ENCODE data around the gene CCL18.

DNA sequence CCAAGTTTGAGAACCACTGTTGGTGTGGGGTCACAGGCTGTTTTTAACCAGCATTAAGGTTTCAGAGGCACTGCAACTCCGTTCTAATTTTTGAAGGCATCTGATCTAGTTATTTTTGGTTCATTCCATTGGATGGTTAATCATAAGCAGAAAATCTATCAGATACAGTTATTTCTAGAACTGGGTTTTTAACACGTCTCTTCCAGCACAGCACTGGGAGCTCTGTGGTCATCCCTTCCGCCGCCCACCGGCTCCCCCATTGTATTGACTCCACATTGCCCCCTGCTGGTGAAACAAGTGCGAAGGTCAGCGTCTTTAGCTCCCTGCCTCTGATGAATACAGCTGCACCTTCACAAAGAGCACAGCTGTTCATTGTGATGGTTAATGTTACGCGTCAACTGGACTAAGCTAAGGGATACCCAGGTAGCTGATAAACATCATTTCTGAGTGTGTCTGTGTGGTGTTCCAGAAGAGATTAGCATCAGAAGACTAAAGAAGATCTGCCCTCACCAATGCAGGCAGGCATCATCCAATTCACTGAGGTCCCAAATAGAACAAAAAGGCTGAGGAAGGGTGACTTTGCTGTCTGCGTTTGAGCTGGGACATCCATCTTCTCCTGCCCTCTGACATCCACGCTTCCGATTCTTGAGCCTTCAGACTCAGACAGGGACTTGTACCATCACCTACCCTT lies 8.5 kb downstream of the CCL18 start:
- no peak for TF ChIP-seq TAF1 (IDR thresholded peaks at IDR 0.05; ENCODE audit: borderline replicate concordance, low read depth, low read length)
- TF ChIP-seq SIX5 (IDR thresholded peaks at IDR 0.05; ENCODE audit: low read depth, low read length, severe bottlenecking) = no peak
- TF ChIP-seq CBX5 (IDR thresholded peaks at IDR 0.05; ENCODE audit: low read depth) = 0 out of 2 replicates have a peak, but pooled peaks have one; percentile 67
- TF ChIP-seq REST (IDR thresholded peaks at IDR 0.05; ENCODE audit: low read depth, low read length) = no peak
- no peak for TF ChIP-seq POLR2AphosphoS5 (IDR thresholded peaks at IDR 0.05; ENCODE audit: low read length)
- peak in 1 of 2 experiments; percentile 79; a peak in 2 of 3 replicates for TF ChIP-seq EGR1 (IDR thresholded peaks at IDR 0.05; ENCODE audit: borderline replicate concordance in 1 of 2, low read depth in 2 of 2, low read length in 2 of 2)
- TF ChIP-seq CTCF (IDR thresholded peaks at IDR 0.05 in 2 of 3, conservative IDR thresholded peaks at IDR 0.05 in 1 of 3; ENCODE audit: control insufficient read depth in 2 of 3, extremely low read depth in 1 of 3, insufficient read depth in 1 of 3, low read depth in 3 of 3, low read length in 3 of 3) = peak; percentile 69 to 82 (median 81)
- no peak for TF ChIP-seq POLR2AphosphoS2 (IDR thresholded peaks at IDR 0.05; ENCODE audit: low read depth, low read length)
- peak; percentile 15 for TF ChIP-seq SP1 (IDR thresholded peaks at IDR 0.05; ENCODE audit: low read depth, low read length)
- TF ChIP-seq, protein P1, sequence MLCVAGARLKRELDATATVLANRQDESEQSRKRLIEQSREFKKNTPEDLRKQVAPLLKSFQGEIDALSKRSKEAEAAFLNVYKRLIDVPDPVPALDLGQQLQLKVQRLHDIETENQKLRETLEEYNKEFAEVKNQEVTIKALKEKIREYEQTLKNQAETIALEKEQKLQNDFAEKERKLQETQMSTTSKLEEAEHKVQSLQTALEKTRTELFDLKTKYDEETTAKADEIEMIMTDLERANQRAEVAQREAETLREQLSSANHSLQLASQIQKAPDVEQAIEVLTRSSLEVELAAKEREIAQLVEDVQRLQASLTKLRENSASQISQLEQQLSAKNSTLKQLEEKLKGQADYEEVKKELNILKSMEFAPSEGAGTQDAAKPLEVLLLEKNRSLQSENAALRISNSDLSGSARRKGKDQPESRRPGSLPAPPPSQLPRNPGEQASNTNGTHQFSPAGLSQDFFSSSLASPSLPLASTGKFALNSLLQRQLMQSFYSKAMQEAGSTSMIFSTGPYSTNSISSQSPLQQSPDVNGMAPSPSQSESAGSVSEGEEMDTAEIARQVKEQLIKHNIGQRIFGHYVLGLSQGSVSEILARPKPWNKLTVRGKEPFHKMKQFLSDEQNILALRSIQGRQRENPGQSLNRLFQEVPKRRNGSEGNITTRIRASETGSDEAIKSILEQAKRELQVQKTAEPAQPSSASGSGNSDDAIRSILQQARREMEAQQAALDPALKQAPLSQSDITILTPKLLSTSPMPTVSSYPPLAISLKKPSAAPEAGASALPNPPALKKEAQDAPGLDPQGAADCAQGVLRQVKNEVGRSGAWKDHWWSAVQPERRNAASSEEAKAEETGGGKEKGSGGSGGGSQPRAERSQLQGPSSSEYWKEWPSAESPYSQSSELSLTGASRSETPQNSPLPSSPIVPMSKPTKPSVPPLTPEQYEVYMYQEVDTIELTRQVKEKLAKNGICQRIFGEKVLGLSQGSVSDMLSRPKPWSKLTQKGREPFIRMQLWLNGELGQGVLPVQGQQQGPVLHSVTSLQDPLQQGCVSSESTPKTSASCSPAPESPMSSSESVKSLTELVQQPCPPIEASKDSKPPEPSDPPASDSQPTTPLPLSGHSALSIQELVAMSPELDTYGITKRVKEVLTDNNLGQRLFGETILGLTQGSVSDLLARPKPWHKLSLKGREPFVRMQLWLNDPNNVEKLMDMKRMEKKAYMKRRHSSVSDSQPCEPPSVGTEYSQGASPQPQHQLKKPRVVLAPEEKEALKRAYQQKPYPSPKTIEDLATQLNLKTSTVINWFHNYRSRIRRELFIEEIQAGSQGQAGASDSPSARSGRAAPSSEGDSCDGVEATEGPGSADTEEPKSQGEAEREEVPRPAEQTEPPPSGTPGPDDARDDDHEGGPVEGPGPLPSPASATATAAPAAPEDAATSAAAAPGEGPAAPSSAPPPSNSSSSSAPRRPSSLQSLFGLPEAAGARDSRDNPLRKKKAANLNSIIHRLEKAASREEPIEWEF (IDR thresholded peaks at IDR 0.05; ENCODE audit: insufficient replicate concordance, low read depth, low read length) = peak; percentile 79

Data from GM12878 (cell line).